ENCODE data around the gene TLR3.

DNA sequence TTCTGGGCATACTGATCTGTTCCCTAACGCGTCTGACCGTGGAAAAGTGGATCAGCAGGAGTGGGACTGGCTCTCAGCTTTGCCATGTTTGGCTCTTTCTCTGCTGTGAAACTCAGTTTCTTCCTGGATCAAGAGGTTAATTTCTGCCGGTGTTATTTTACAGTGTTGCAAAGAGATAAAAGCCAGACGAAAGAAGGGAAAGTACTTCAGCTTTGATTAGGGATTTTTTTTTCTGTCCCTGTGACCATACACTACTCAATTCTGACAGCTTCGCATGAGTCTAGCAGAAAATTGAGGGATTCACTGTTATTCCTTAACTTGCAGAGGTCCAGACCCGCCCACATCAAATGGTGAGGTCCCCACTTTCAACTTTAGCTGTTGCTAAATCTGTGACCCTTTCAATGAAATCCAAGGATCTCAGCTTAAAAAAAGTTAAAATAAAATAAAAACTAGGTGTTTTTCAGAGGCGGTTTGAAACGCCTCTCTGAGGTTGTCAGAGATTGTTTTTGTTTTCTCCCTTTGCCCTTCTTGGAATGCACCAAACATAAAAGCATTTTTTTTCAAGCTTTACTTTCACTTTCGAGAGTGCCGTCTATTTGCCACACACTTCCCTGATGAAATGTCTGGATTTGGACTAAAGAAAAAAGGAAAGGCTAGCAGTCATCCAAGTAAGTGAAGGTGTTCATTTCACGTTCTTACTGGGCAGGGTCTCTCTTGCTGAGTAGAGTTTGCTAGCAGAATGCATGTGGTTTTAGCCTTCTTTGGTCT is at the start of gene TLR3:
- TF ChIP-seq, protein P1, sequence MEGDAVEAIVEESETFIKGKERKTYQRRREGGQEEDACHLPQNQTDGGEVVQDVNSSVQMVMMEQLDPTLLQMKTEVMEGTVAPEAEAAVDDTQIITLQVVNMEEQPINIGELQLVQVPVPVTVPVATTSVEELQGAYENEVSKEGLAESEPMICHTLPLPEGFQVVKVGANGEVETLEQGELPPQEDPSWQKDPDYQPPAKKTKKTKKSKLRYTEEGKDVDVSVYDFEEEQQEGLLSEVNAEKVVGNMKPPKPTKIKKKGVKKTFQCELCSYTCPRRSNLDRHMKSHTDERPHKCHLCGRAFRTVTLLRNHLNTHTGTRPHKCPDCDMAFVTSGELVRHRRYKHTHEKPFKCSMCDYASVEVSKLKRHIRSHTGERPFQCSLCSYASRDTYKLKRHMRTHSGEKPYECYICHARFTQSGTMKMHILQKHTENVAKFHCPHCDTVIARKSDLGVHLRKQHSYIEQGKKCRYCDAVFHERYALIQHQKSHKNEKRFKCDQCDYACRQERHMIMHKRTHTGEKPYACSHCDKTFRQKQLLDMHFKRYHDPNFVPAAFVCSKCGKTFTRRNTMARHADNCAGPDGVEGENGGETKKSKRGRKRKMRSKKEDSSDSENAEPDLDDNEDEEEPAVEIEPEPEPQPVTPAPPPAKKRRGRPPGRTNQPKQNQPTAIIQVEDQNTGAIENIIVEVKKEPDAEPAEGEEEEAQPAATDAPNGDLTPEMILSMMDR (IDR thresholded peaks at IDR 0.05) = no peak
- TF ChIP-seq POLR2A (IDR thresholded peaks at IDR 0.05) (no peak), POLR2AphosphoS5 (IDR thresholded peaks at IDR 0.05) (peak in 1 of 4 donors; percentile 2)

All from sigmoid colon (tissue), 4 donors.